Esophagus mucosa (tissue), 1 donor: ENCODE results near the gene GPR146. TPM values are rescaled to one million over a fixed set of nuclear protein-coding genes. Genes with fewer than 3 reads are reported as not detected.

Source experiments
- ATAC-seq: fragments of 200-7000 bp; cut with Tn5 transposase; one replicate; pipeline ENCODE4 v1.9.1; 2020
- total RNA-seq: library from RNA; stranded (reverse); gene quantifications from one replicate; pipeline ENCODE4 v1.2.4, GENCODE V29; 2023
- donor health status: DM: yes; HTN: yes; CAD: no.

The GPR146 gene
- total RNA-seq, 1 donor from 2014 or later: 2.3 TPM

GRCh38 chr7:1045069-1046063 is 1.0 kb downstream of the GPR146 start:
- no peak for ATAC-seq

GRCh38 chr7:1046722-1047679 is 2.7 kb downstream of the GPR146 start:
- ATAC-seq: no peak

GRCh38 chr7:1049006-1049741 is 4.8 kb downstream of the GPR146 start:
- no peak for ATAC-seq

GRCh38 chr7:1049801-1050200 is 5.5 kb downstream of the GPR146 start:
- no peak for ATAC-seq

GRCh38 chr7:1050254-1050906 is 6.0 kb downstream of the GPR146 start:
- no peak for ATAC-seq

GRCh38 chr7:1050956-1051690 is 6.8 kb downstream of the GPR146 start:
- no peak for ATAC-seq

GRCh38 chr7:1052031-1052818 is 7.9 kb downstream of the GPR146 start:
- ATAC-seq: no peak

GRCh38 chr7:1053002-1053411 is 8.7 kb downstream of the GPR146 start:
- peak; percentile 7 for ATAC-seq

GRCh38 chr7:1053816-1054370 is 9.5 kb downstream of the GPR146 start:
- no peak for ATAC-seq

- no peak for ATAC-seq
Observed at GRCh38 chr7:1054438-1054837, 10.1 kb downstream of the GPR146 start.

GRCh38 chr7:1054861-1055450 is 10.6 kb downstream of the GPR146 start:
- ATAC-seq: no peak

- no peak for ATAC-seq
Observed at GRCh38 chr7:1055491-1055955, 11.2 kb downstream of the GPR146 start.

GRCh38 chr7:1055956-1056784 is 11.8 kb downstream of the GPR146 start:
- peak; percentile 27 for ATAC-seq

GRCh38 chr7:1056785-1057410 is 12.6 kb downstream of the GPR146 start:
- no peak for ATAC-seq

- no peak for ATAC-seq
Observed at GRCh38 chr7:1057416-1058291, 13.3 kb downstream of the GPR146 start.

- no peak for ATAC-seq
Observed at GRCh38 chr7:1058311-1058710, 14.0 kb downstream of the GPR146 start.

- ATAC-seq: no peak
Observed at GRCh38 chr7:1058821-1059199, 14.5 kb downstream of the GPR146 start.
